ENCODE data around the gene AMH.
"Not testable (repeated sequence)": the region's sequence is repeated elsewhere in the genome, so short reads cannot be mapped to it uniquely, and the experiment has no call there.

Gene AMH

DNA sequence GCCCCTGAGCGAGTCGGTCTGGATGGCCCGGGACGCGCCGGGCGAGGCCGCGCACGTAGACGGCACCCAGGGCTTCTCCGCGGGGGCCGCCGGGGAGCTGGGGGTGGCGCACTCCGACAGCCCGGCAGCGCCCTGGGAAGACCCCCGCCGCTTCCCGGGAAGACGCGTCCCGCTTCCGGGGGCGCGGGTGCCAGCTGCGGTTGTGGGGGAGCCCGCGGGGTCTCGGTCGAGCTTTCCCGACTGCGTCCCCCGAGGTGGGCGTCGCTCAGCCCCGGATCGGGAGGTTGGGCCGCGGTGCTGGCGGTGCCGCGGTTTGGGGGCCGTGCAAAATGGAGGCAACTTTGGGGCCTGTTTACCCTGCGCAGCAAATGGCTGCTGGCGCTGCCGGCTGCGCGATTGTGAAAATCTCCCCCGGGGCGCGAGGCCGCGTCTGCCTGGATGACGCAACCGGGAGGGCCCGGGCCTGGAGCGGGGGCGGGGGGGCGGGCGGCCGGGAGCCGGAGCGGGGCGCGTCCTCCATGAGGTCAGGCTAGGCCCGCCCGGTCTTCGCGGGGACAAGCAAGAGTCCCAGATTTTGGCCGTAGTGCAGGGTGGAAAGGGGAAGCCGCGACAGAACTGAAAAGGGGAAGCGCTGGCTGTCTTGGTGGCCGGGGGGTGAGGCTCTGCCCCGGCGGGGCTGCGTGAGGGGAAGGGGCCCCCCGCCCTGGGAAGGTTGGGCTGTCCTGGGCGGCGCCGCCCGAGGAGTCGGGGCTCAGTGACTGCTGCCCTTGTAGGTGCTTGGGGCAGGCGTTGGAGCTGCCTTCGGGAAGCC lies 21.5 kb downstream of the AMH start:
- DNase-seq (ENCODE audit: low read depth) = peak; percentile 92

DNA sequence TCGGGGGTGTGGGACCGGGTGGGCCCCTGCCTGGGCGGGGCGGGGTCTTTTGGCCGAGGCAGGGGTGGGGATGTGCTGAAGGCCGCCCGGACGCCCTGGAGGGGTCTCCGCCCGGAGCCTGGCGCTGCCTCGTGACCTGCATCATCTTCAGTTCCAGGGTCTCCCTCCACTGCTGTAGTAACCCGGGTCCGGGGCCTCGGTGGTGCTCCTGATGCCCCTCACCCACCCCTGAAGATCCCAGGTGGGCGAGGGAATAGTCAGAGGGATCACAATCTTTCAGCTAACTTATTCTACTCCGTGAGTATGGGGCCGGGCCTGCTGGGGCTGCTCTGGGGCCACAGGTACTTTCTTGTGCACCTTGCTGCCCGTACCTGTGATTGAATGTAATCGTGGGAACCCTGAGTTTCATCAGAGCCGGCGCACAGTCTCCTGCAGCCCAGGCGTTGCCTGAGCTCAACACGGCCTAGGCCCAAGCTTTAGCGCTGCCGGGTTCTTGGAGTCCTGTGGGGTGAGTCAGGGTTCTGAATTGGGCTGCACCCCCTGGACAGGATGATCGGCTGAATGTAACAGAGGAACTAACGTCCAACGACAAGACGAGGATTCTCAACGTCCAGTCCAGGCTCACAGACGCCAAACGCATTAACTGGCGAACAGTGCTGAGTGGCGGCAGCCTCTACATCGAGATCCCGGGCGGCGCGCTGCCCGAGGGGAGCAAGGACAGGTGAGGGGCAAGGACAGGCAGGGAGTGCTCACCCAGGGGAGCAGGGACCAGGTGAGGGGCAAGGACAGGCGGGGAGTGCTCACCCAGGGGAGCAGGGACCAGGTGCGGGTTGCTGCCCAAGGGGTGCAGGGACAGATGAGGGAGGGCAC lies 22.3 kb downstream of the AMH start:
- DNase-seq (ENCODE audit: low read depth) = peak; percentile 56

DNA sequence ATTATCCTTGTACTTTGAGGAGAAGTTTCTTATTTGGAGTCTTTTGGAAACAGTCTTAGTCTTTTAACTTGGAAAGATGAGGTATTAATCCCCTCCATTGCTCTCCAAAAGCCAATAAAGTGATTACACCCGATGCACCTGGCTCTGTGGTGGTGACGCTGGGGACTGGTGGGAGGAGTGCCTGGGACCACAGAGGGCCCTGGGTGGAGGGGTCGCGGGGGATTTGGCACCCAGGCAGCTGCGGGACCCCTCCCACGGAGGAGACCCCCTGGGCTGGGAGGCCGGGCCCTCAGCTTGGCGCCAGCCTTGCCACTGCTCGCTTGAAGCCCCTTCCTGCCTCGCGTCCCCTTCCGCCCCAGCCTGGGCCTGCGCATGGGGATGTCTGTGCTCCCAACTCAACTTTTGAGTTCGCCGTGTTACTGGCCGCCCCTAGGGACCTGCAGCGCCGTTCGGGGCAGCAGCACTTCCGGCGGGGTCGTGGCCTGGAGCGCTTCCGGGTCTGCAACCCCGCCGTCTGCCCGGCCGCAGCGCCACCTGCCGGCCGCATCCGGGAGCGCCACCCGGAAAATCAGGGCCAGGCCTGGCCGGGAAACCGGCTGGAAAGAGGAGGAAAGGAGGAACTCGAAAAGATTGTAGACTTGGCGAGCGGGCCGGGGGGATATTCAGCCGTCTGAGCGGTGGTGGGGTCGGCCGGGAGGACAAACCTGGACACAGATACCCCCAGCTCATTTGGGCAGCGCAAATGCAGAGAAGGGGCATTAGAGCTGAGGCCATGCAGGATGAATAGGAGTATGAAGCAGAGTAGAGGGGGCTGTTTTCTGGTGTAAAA lies 24.4 kb downstream of the AMH start:
- DNase-seq (ENCODE audit: low read depth) = peak; percentile 74

DNA sequence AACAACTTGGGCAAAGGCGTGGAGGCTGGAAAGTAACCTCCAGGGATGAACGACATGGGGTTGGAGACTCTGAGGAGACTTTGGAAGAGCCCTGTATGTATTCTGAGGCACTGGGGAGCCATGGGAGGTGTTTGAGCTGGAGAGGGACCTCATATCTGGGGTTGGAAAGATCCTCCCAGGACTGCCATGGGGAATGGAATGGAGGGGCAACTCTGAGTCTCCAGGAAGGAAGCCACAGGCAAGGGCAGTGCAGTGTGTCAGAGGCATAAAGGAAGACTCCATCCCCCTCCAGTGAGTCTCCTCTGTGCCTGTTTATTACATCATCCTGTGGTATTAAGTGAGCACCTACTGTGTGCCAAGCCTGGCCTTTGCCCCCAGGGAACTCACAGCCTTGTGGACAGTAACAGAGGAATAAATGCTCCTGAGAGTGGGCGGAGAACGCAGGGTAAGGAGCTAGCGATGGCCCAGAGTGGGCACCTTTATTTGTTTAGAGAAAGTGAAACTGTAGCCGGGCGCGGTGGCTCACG lies 25.1 kb downstream of the AMH start:
- no peak for DNase-seq (ENCODE audit: low read depth)

DNA sequence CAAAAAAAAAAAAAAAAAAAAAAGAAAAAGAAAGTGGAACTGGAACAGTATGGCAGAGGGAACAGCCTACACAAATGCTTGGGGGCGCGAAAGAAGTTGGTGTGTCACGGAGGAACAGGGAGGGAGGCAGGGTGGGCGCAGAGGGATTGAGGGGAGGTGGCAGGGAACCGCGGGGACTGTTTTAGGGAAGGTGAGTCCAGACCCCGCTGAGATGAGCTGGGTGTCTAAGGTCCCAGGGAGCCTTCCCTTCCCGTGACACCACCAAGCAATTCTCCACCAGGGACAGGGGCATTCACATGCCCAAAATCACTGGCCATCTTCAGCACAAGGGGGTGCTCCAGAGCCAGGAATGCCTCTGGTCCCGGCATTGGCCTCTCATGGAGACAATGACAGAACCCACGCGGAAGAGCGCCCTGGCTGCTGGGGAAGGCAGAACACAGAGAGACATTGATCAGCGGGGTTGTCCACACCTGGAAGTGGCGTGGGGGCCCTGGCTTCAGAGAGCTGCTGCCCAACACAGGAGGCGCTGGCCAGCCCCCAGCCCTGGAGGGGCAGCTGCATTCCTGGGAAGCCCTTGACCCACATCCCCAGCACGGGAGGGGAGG lies 25.9 kb downstream of the AMH start:
- DNase-seq (ENCODE audit: low read depth) = peak; percentile 67

DNA sequence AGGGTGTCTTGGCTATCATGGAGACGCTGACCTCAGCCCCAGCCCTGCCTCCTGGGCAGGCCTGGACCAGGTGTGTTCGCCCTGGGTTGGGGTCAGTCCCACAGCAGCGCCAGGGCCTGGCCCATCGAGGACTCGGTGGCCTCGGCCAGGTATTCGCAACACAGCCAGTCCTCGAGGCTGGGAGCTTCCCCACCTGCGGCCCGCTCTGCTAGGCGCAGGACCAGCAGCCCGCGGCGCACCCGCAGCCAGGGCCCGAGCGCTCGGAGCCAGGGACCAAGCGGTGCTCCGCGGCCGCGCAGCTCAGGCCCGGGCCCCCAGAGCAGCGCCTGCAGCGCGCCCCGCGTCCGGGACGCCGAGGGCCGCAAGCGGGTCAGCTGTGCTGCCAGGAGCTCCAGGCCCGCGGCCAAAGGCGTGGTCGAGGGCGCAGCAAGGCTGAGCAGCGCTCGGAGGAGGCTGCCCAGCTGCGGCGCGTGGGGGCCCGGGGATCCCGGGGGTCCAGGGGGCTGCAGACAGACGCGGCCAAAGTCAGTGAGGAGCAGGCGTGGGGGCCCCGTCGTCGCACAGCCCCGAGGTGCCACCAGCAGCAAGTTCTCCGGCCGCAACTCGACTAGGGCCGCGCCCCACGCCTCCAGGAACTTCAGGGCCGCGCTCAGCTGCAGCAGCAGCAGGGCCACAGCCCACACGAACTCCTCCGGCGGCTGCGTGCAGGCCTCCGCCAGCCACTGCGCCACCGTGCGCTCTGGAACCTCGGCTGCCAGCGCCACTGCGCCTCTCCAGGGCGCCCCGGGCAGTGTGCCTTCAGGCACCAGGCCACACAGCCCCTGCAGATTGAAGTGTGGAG lies 26.7 kb downstream of the AMH start:
- DNase-seq (ENCODE audit: low read depth) = no peak

DNA sequence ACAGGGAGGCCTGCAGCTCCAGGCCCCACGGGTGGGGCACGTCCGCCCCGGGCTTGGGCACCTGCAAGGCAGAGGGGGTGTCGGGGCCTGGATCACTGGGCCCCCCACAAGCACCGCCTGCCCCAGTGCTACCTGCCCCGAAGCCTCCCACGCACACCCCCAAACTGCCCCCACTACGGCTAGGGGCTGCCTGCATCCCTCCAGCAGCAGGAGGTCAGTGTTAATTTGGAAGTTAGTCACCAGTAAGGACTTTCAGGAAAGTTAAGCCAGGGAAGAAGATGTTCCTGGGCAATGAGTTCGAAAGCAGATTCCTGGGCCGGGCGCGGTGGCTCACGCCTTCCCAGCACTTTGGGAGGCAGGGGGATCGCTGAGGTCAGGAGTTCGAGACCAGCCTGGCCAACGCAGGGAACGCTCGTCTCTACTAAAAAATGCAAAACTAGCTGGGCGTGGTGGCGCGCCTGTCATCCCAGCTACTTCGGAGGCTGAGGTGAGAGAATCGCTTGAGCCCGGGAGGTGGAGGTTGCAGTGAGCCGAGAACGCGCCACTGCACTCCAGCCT lies 27.4 kb downstream of the AMH start:
- DNase-seq (ENCODE audit: low read depth) = no peak

DNA sequence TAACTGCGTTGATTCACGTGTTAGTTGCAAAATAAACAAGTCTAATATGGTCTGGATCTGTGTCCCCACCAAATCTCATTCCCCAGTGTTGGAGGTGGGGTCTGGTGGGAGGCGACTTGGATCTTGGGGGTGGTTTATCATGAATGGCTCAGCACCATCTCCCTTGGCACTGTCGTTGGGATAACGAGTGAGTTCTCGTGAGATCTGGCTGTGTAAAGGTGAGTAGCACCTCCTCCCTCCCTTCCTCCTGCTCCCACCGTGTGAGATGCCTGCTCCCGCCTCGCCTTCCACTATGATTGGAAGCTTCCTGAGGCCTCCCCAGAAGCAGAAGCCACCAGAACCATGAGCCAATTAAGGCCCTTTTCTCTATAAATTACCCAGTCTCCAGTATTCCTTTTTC lies 28.0 kb downstream of the AMH start:
- no peak for DNase-seq (ENCODE audit: low read depth)

DNA sequence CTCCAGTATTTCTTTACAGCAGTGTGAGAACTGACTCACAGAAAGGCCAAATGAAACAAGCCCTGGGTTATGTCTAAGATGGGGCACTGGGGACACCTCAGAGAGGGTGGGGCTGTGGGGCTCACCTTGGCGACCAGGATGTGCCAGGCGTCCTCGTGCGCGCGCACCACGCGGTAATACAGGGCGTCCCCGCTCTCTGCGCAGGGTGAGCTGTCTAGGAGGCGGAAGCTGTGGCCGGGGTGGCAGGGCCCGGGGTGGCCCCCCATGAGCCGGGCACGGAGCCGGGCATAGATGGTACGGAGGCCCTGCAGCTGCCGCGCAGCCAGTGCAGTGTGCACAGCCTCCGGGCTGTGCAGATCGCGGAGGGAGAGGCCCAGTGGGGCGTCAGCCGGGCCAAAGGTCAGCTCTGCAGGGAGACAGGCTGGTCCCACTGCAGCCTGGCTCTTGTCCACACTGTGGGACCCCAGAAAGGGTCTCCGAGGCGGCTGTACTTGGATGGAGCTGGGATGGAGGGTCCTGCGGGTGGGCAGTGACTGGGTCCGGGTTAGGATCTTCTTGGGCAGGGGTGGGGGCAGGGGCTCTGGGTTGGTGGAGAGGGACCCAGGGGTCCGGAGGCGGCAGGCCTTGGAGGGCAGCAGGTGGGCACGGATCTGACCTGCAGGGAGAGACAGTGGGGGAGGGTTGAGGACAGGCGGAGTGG lies 29.5 kb downstream of the AMH start:
- DNase-seq (ENCODE audit: low read depth) = no peak

DNA sequence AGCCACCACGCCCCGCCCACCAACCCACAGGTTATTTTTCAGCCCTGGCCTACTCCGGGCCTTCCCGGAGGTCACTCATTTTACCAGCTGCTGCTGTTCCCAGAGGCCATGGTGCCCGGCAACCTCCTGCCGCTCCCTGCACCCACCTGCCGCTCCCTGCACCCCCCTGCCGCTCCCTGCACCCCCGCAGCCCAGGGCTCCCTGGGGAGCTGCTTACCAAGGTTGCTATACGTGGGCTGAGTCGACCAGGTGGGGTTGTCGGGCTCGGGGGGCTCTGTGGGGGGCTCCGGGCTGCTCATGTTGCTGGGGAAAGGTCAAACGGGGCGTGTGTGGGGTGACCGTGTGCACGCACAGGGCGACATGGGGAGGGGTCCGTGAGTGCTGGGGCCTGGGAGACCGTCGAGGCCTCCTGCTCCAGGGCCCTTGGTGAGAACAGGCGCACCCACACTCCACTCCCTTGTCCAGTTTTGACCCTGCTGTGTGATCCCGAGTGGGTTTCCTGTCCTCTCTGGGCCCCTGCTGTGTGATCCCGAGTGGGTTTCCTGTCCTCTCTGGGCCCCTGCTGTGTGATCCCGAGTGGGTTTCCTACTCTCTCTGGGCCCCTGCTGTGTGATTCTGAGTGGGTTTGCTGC lies 31.6 kb downstream of the AMH start:
- DNase-seq (ENCODE audit: low read depth) = no peak

DNA sequence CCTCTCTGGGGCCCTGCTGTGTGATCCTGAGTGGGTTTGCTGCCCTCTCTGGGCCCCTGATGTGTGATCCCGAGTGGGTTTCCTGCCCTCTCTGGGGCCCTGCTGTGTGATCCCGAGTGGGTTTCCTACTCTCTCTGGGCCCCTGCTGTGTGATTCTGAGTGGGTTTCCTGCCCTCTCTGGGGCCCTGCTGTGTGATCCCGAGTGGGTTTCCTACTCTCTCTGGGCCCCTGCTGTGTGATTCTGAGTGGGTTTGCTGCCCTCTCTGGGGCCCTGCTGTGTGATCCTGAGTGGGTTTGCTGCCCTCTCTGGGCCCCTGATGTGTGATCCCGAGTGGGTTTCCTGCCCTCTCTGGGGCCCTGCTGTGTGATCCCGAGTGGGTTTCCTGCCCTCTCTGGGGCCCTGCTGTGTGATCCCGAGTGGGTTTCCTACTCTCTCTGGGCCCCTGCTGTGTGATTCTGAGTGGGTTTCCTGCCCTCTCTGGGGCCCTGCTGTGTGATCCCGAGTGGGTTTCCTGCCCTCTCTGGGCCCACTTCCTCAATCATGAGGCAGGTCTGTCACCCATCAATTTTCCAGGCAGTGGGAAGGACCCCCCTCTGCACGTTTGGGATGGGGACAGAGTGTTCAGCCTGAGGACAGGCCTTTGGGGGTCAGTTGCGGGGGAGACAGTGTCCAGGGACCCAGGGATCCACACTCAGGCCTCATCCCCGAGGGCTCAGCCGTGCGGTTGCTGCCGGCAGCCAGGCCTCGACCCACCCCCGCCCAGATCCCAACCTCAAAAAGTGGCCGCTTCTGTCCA lies 32.3 kb downstream of the AMH start:
- not testable (repeated sequence) for DNase-seq (ENCODE audit: low read depth)

DNA sequence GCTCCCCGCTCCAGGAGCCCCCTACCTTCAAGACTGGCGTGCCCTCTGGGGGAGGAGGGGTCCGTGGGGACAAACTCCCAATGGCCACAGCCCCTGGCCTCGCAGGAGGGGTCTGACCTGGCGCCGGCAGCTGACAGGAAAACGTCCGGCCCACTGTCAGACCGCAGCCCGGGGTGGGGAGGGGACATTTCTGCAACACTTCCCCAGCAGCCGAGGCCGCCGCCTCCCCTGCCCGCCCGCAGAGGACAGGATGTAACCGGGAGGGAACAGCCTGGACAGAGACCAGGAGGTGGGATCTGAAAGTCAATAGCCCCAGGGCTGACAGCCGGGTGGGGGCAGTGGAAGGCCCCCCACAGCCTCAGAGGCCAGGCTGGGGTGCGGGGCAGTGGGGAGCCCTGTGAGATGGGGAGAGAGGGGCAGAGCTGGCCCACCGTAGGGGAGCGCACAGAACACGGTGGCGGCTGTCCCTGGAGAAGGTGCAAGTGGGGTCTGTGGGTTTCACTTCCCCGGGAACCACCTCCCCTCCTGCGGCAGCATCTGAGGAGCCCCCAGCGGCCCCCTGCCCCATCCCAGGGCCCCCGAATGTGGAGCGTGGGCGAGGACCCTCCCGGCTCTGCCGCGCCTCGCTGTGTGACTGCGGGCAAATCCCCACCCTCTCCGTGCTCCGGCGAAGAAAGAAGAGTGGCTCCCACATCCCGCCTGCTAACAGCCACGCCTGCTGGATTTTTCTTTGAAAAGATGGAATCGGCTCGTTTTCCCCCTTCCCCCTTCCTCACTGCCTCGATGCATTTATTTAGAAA lies 33.1 kb downstream of the AMH start, which contains the start of gene PEAK3:
Gene PEAK3 (minus strand): TSS at position 114 of the 800 bp plus-strand sequence. CDS start 1,244 bp downstream, outside the sequence.
- no peak for DNase-seq (ENCODE audit: low read depth)

DNA sequence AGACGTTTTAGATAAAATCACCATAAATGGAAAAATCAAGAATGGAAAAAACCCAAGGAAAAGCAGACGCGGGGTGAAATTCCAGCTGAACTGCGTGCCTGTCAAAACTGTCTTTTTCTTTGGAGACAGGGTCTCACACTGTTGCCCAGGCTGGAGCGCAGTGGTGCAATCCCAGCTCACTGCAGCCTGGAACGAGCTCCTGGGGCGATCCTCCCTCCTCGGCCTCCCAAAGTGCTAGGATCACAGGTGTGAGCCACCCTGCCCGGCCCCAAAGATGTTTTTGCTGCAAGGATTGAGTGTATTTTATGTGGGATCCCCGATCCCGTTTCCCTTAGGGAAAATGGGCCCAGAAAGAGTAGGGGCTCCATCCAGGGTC lies 33.7 kb downstream of the AMH start:
- DNase-seq (ENCODE audit: low read depth) = no peak

DNA sequence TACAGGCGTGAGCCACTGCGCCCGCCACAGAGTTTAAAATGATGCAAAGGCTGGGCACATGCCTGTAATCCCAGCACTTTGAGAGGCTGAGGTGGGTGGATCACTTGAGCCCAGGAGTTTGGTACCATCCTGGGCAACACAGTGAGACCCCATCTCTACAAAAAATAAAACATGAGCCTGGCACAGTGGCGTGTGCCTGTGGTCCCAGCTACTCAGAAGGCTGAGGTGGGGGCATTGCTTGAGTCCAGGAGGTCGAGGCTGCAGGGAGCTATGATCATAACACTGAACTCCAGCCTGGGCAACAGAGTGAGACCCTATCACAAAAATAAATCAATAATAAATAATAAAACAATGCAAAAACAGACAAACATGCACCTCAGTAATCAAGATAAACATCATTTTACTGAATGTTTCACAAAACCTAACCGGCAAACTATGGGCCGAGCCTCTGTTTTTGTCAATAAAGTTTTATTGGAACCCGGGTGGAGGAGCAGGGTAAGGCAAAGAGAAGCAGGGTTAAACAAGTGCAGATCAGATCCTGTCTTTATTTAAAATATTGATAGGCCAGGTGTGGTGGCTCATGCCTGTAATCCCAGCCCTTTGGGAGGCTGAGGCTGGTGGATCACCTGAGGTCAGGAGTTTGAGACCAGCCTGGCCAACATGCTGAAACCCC lies 34.8 kb downstream of the AMH start:
- no peak for DNase-seq (ENCODE audit: low read depth)

DNA sequence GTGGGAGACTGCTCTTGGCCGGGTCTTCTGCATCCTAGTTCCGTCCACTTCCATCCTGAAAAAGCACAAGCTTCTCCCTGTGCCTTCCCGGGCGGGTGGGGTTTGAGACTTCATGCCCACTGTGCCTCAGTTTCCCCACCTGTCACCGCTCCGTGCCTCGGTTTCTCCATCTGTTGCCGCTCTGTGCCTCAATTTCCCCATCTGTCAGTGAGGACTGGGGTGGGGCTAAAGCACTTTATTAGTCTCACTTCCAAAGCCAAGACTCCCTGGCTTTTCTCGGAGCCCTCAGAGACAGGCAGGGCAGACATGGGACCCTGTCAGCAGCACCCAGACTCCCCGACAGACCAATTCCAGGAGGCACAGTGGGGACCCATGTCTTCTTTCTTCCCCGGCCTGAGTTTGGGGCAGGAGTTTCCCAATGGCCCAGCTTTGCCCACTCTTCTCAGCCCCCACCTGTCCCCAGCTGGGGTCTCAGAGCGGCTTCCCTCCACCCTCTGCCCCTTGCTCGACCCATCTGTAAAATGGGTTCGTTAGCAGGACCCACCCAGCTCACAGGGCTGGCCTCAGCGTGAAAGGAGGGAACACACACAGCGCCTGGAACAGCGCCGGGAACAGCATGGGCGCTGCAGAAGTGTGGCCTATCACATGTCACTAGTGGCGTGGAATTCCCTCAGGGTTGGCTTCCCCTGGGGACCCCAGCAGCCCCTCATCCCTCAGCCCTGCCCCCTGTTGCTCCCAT lies 37.4 kb downstream of the AMH start:
- DNase-seq (ENCODE audit: low read depth) = no peak
